AG09309 (cell line): ENCODE results near the gene ING5.

Source experiments
- DNase-seq: peaks from one replicate; pipeline ENCODE4 v3.0.0-alpha.2; 2010; ENCODE audit warnings: low read depth
- H3K4me3 ChIP-seq: 2 replicates; pipeline ENCODE4 v1.5.1; 2011; ENCODE audit warnings: mild to moderate bottlenecking, low read depth, low read length, moderate library complexity; ENCODE audit not compliant: control insufficient read depth
- TF ChIP-seq, protein P1 (sequence below): IDR thresholded peaks from 2 replicates; pipeline ENCODE4 v1.5.1; 2011; ENCODE audit warnings: mild to moderate bottlenecking, low read depth, low read length, inconsistent platforms; ENCODE audit not compliant: insufficient read depth, control insufficient read depth; ENCODE audit errors: missing control alignments

The ING5 gene

DNA sequence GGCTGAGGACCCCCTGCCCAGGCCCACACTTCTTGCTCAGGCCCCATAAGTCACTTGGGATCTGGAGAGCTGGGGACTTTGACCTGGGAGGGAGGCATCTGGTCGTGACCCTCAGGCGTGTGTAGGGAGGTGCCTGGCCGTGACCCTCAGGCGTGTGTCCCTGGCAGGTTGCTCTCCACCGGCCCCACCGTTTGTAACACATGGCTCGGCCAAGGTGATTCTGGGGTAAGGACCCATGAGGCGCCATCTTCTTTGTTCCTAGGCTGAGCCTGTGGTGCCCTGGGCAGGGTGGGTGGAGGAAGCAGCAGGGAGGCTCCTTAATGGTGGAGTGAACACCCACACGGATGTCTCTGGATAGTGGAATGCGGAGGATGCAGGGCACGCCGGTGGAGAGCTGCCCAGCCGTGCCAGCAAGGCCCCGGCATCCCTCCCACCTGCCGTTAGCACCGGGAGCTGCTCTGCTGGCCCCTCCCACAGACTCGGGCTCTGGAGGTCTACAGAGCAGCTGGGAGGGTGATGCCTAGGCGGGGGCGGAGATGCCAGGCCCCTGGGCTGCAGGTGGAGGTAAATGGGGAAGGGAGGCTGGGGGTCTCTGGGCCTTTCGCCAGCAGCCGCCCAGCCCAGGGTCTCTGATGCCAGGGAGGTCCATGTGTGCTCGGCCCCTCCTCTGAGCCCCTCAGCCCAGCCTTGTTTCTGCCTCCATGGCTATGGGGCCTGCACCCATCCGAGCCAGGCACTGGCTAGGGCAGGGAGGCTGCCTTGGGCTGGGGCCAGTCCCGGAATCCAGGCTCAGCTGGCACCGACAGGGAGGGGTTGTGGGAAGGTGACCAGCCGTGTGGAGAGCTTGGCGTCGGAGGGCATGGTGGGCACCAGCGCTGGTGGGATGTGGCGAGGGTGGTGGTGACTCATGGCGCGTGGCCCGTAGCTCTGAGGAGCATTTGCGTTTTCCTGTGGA, 73.7 kb downstream of the ING5 start:
- TF ChIP-seq, protein P1, sequence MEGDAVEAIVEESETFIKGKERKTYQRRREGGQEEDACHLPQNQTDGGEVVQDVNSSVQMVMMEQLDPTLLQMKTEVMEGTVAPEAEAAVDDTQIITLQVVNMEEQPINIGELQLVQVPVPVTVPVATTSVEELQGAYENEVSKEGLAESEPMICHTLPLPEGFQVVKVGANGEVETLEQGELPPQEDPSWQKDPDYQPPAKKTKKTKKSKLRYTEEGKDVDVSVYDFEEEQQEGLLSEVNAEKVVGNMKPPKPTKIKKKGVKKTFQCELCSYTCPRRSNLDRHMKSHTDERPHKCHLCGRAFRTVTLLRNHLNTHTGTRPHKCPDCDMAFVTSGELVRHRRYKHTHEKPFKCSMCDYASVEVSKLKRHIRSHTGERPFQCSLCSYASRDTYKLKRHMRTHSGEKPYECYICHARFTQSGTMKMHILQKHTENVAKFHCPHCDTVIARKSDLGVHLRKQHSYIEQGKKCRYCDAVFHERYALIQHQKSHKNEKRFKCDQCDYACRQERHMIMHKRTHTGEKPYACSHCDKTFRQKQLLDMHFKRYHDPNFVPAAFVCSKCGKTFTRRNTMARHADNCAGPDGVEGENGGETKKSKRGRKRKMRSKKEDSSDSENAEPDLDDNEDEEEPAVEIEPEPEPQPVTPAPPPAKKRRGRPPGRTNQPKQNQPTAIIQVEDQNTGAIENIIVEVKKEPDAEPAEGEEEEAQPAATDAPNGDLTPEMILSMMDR = no peak
- no peak for DNase-seq
- H3K4me3 ChIP-seq = no peak overlapping the region

DNA sequence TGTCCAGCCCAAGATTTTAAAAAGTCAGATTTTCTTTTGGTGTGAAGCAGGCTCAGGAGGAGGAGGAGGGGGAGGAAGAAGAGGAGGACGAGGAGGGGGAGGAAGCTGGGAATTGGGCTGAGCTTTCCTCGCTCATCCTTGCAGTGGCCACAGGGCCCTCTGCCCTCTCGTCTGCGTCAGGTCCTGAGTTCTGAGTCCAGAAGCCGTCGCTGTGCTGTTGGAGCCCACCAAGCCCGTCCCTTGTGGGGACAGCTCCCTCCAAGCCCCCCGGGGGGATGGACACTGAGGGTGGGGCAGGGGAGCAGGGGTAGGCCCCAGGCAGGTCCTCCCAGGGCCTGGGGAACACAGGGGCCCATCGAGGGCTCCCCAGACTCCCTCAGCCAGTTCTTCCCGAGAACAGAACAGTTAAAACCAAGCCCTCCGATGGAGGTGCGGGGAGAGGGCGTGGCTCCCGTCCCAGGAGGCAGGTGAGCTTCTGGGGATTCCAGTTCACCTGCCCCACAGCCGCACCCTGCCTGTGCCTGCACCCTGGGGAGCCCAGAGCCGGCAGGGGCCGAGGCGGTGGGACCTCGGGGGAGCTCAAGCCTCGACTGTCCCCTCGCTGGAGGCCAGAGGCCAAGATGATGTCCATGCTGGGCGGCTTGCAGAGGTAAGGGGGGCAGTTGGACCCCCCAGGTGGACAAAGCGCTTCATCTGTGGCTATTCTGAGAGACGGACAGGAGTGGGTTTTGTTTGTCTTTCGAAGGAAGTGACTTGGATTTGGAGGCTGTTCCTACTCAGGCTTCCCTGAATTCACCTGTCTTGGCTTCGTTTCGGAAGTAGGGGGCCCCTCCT, 74.7 kb downstream of the ING5 start, which contains the start of gene GAL3ST2:
Gene GAL3ST2 (plus strand): TSS at position 487 of the 834 bp plus-strand sequence. CDS start 134 bp downstream, at position 621.
- H3K4me3 ChIP-seq = no peak within 1 kb of the TSS
- TF ChIP-seq, protein P1 = no peak
- no peak for DNase-seq

DNA sequence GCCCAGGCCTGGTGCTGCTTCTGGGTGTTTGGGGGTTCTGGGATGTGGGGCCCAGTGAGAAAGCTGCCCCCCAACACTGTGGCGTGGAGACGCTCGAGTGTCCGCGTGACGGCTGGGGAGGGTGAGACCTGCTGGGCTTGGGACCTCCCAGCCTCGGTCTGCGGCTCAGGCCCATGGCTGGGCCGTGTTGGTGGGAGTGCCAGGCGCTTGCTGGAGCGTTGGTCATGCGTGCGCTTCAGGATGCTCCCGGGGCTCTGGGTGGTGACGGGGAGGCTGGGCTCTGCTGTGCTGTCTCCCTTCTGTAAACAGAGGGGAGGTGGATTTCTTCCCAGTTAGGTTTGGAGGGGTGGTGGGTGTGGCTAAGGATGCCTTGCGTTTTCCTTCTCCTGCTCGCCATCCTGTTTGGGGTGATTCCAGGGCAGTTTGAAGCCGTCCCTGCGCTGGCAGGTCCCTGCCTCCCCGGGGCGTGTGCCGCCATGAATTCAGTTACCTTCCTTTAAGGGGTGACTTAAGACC, 75.4 kb downstream of the ING5 start:
- H3K4me3 ChIP-seq = no peak overlapping the region
- no peak for DNase-seq
- TF ChIP-seq, protein P1 = no peak

DNA sequence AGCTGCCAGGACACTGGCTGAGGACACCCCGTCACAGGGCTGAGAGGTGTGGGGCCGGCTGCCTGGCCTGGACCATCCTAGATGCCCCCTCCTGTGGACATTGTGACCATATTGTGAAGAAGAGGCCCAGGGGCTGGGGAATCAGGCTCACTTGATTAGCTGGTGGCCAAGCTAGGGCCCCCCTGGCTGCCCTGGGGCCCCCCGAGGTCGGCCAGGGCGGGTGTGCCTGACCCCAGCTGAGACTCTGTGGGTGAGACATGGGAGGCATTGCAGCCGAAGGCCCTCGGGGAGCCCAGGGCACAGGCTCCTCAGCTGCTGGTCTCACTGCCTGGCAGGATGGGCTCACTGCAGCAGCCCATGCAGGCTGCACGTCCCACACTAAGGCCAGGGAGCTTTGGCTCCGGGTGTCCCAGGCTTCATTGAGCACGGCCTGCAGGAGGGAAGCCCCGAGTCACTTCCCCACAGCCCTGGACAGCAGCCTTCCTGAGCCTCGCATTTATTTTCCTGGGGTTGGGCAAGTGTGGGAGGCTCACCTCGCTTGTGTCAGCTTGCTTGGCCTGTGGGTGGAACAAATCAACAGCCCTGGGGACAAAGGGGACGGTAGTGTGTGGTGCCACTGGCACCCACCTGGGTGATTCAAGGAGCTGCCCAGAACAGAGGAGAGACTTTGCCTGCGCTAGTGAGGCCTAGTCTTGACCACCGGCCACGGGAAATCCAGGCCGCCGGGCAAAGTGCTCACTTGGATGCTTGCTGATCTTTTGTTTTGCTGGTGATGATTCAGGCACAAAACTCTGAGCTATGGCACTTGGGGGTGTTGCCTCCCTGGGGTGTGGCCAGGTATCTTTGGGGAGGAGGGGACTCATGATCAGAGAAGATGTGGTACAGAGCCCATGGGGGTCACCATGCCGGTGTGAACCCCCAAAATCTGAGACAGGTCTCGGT, 76.1 kb downstream of the ING5 start:
- TF ChIP-seq, protein P1 = no peak
- DNase-seq = no peak
- H3K4me3 ChIP-seq = no peak overlapping the region
